Measurements from ENCODE around the gene C12orf76. TPM values are rescaled to one million over a fixed set of nuclear protein-coding genes. Genes with fewer than 3 reads are reported as not detected.

C12orf76 gene
- total and polyA plus RNA-seq, 2 experiments from 2014 or later, result 14.3 to 14.5 TPM

Small RNA genes lying within 50 kb of the gene (small RNA-seq; reads per million reads assigned to genes)
- gene AC007546.2 (ENCODE audit: low replicate concordance), result not detected

Other genes starting within 250 kb of the C12orf76 start
- gene TRPV4, start 215.1 kb downstream of the C12orf76 start, total RNA-seq (2014; rRNA removed; shearing (Covaris generic)), result 1.0 and 1.1 TPM in 2 replicates
- gene TRPV4, start 215.1 kb downstream of the C12orf76 start, polyA plus RNA-seq (2016; fragmentation: Nextera tagmentation; extraction: Ambion mirVana), result 0.50 and 0.66 TPM in 2 replicates
- gene GLTP, start 168.0 kb downstream of the C12orf76 start, total RNA-seq (2014; rRNA removed; shearing (Covaris generic)), result 24.4 and 30.2 TPM in 2 replicates
- gene GLTP, start 168.0 kb downstream of the C12orf76 start, polyA plus RNA-seq (2016; fragmentation: Nextera tagmentation; extraction: Ambion mirVana), result 26.5 and 28.0 TPM in 2 replicates
- 2.4 and 3.1 TPM in 2 replicates for gene TCHP, start 148.2 kb downstream of the C12orf76 start, total RNA-seq (2014; rRNA removed; shearing (Covaris generic))
- 6.2 and 7.4 TPM in 2 replicates for gene TCHP, start 148.2 kb downstream of the C12orf76 start, polyA plus RNA-seq (2016; fragmentation: Nextera tagmentation; extraction: Ambion mirVana)
- gene GIT2, start 52.2 kb downstream of the C12orf76 start, total RNA-seq (2014; rRNA removed; shearing (Covaris generic)), result 20.9 and 23.1 TPM in 2 replicates
- gene GIT2, start 52.2 kb downstream of the C12orf76 start, polyA plus RNA-seq (2016; fragmentation: Nextera tagmentation; extraction: Ambion mirVana), result 9.4 and 15.8 TPM in 2 replicates
- gene ANKRD13A, start 49.1 kb downstream of the C12orf76 start, total RNA-seq (2014; rRNA removed; shearing (Covaris generic)), result 24.7 and 25.6 TPM in 2 replicates
- gene ANKRD13A, start 49.1 kb downstream of the C12orf76 start, polyA plus RNA-seq (2016; fragmentation: Nextera tagmentation; extraction: Ambion mirVana), result 5.7 and 6.2 TPM in 2 replicates
- gene IFT81, start 75.8 kb upstream of the C12orf76 start, total RNA-seq (2014; rRNA removed; shearing (Covaris generic)), result 7.7 and 17.5 TPM in 2 replicates
- gene IFT81, start 75.8 kb upstream of the C12orf76 start, polyA plus RNA-seq (2016; fragmentation: Nextera tagmentation; extraction: Ambion mirVana), result 12.8 and 22.3 TPM in 2 replicates
- gene ATP2A2, start 232.7 kb upstream of the C12orf76 start, total RNA-seq (2014; rRNA removed; shearing (Covaris generic)), result 201 and 225 TPM in 2 replicates
- 44.2 and 47.2 TPM in 2 replicates for gene ATP2A2, start 232.7 kb upstream of the C12orf76 start, polyA plus RNA-seq (2016; fragmentation: Nextera tagmentation; extraction: Ambion mirVana)

All from GM23338 (cell line).